ENCODE measurements around the gene TARBP1.

DNA sequence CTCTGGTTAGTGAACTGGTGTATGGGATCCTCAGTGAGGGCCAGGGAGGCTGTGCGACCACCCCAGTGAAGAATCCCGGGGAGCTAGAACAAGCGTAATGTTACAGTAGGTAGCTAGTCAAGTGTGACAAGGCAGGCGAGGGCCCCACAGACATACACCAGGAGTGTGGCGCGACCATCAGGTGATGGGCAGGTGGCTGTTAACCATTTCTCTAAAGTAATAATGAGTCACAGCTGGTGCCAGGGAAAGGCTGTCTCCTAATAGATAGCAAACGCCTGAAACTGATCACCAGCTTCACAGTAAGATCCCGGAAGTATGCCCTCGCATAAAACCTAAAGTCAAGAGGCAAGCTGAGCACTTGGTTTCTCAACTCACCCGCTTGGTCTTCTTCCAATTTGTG lies 40.5 kb upstream of the TARBP1 start:
- no peak for TF ChIP-seq YY1 (IDR thresholded peaks at IDR 0.05; ENCODE audit: insufficient read depth, insufficient read length)
- TF ChIP-seq ZNF274 (IDR thresholded peaks at IDR 0.05; ENCODE audit: low read depth, low read length), result no peak

All from NT2/D1 (cell line).